ENCODE data around the gene RCAN2. TPM values are rescaled to one million over a fixed set of nuclear protein-coding genes. Genes with fewer than 3 reads are reported as not detected.

Gene RCAN2
- total and polyA plus RNA-seq, 12 donors, result 2.3 to 14.4 (median 6.5) TPM

GRCh38 chr6:46296586-46296985, 194.7 kb downstream of the RCAN2 start:
- TF ChIP-seq POLR2A (IDR thresholded peaks at IDR 0.05) (no peak), CTCF (IDR thresholded peaks at IDR 0.05) (no peak)
- Histone ChIP-seq H3K27me3 (no peaks in the 10 kb centered on the region), H3K27ac (no peak overlapping the region), H3K9me3 (replicated peaks in 1 of 3) (no peaks in the 10 kb centered on the region), H3K4me1 (replicated peaks in 1 of 2) (no peaks in the 10 kb centered on the region), H3K4me3 (no peak overlapping the region), H3K36me3 (replicated peaks in 1 of 2) (no peaks in the 10 kb centered on the region)
- 0 to 42% (median 19%) methylated on average over 1 of the region's 1 CpG for WGBS, 4 donors
- intact Hi-C loops (cut with DNase I), result no loop called here
- no peak for DNase-seq

GRCh38 chr6:46293641-46294316, 197.5 kb downstream of the RCAN2 start:
- Histone ChIP-seq H3K4me1 (replicated peaks in 1 of 2) (peaks cover 0 to 17% of the 10 kb centered on the region in 2 donors), H3K36me3 (replicated peaks in 1 of 2) (no peaks in the 10 kb centered on the region), H3K4me3 (no peak overlapping the region), H3K27ac (no peak overlapping the region), H3K27me3 (no peaks in the 10 kb centered on the region), H3K9me3 (replicated peaks in 1 of 3) (no peaks in the 10 kb centered on the region)
- DNase-seq, result no peak
- TF ChIP-seq CTCF (IDR thresholded peaks at IDR 0.05) (no peak), POLR2A (IDR thresholded peaks at IDR 0.05) (no peak)
- intact Hi-C loops (cut with DNase I), result no loop called here
- WGBS, 4 donors, result 91 to 93% (median 92%) methylated on average over 5 of the region's 5 CpGs

GRCh38 chr6:46291880-46292279, 199.4 kb downstream of the RCAN2 start:
- TF ChIP-seq POLR2A (IDR thresholded peaks at IDR 0.05), result no peak
- no peak for TF ChIP-seq CTCF (IDR thresholded peaks at IDR 0.05)
- DNase-seq, result no peak
- Histone ChIP-seq H3K36me3 (replicated peaks in 1 of 2) (no peaks in the 10 kb centered on the region), H3K4me1 (replicated peaks in 1 of 2) (peaks cover 0 to 17% of the 10 kb centered on the region in 2 donors), H3K9me3 (replicated peaks in 1 of 3) (no peaks in the 10 kb centered on the region), H3K4me3 (no peak overlapping the region), H3K27ac (no peak overlapping the region), H3K27me3 (no peaks in the 10 kb centered on the region)
- intact Hi-C loops (cut with DNase I), result no loop called here
- WGBS, 4 donors, result 85 to 94% (median 93%) methylated on average over 2 of the region's 2 CpGs

- DNase-seq, result no peak
- H3K9me3 ChIP-seq (replicated peaks in 1 of 3), result no peaks in the 10 kb centered on the region
- H3K4me1 ChIP-seq (replicated peaks in 1 of 2), result peaks cover 0 to 17% of the 10 kb centered on the region in 2 donors
- intact Hi-C loops (cut with DNase I), result no loop called here
- 48 to 71% (median 55%) methylated on average over 2 of the region's 2 CpGs for WGBS, 4 donors
- no peak overlapping the region for H3K4me3 ChIP-seq
- no peak overlapping the region for H3K27ac ChIP-seq
- TF ChIP-seq POLR2A (IDR thresholded peaks at IDR 0.05) (no peak), CTCF (IDR thresholded peaks at IDR 0.05) (no peak)
- H3K27me3 ChIP-seq, result no peaks in the 10 kb centered on the region
- no peaks in the 10 kb centered on the region for H3K36me3 ChIP-seq (replicated peaks in 1 of 2)
Observed at GRCh38 chr6:46291275-46291633, 200.0 kb downstream of the RCAN2 start.

Measured in adrenal gland (tissue), 12 donors.